K562 (cell line): ENCODE data around the gene NRCAM. TPM values are rescaled to one million over a fixed set of nuclear protein-coding genes. Genes with fewer than 3 reads are reported as not detected.

ENCODE experiments used
- ATAC-seq: fragments of 200-7000 bp; cut with Tn5 transposase; 3 replicates; pipeline ENCODE4 v1.9.1; 2020; ENCODE audit warnings: moderate library complexity
- BruUV-seq: library from RNA; stranded (reverse); fragments of 400-500 nt; replicated peaks from 2 replicates; lab custom pipeline; 2021; lab: Mats Ljungman, UMichigan
- CTCF ChIA-PET: fragments of 300-600 bp; formaldehyde crosslinking; extraction: SDS; loops from one replicate; lab custom pipeline; 2021; ENCODE audit warnings: low intra/inter-chr PET ratio; lab: Yijun Ruan, JAX
- POLR2A ChIA-PET: fragments of 300-600, 350-650 bp; sonication (Branson Sonifier 250); formaldehyde crosslinking; extraction: SDS; loops from one replicate; lab custom pipeline; 2021; ENCODE audit warnings: antibody characterized with exemption, inconsistent platforms; lab: Yijun Ruan, JAX
- DNase-seq, 4 experiments: peaks; one replicate each; pipeline versions ENCODE4 v3.0.0 to v3.0.0-alpha.2; 2011 to 2018; ENCODE audit warnings: low spot score in 3 of 4, mixed read lengths in 3 of 4; ENCODE audit errors: extremely low read depth in 1 of 4
- FAIRE-seq: peaks from 2 replicates; lab custom pipeline; 2011; peaks lifted over from hg19 to GRCh38; lab: Jason Lieb, UNC
- H2AFZ ChIP-seq: 2 replicates; pipeline ENCODE4 v1.6.0; 2011; ENCODE audit warnings: low read depth, low read length, control low read depth, inconsistent platforms
- H3K27ac ChIP-seq: fragments of 200-600 bp; 3 replicates; pipeline ENCODE4 v1.8.0; 2011; ENCODE audit warnings: low read depth, mild to moderate bottlenecking, control low read depth, inconsistent platforms, low read length, moderate library complexity, mixed read lengths; ENCODE audit errors: extremely low read depth
- H3K27me3 ChIP-seq, 2 experiments: fragments of 300-600 bp in 1 of 2; 2 replicates in 1 of 2; 3 replicates in 1 of 2; pipeline versions ENCODE4 v1.6.0 to v1.8.0; 2011; ENCODE audit warnings: inconsistent platforms in 2 of 2, low read length in 2 of 2, mild to moderate bottlenecking in 1 of 2, mixed read lengths in 1 of 2, moderate library complexity in 1 of 2; ENCODE audit not compliant: control insufficient read depth in 2 of 2, insufficient read depth in 2 of 2
- H3K36me3 ChIP-seq: fragments of 300-600 bp; 3 replicates; pipeline ENCODE4 v1.8.0; 2011; ENCODE audit warnings: mild to moderate bottlenecking, low read length, inconsistent platforms; ENCODE audit not compliant: control insufficient read depth, insufficient read depth
- H3K4me1 ChIP-seq, 2 experiments: fragments of 200-600 bp in 1 of 2; replicated peaks in 1 of 2; 2 replicates in 1 of 2; 3 replicates in 1 of 2; pipeline versions ENCODE4 v1.5.1 to v1.8.0; 2011; ENCODE audit warnings: inconsistent platforms in 2 of 2, low read length in 2 of 2, mild to moderate bottlenecking in 1 of 2, mixed read lengths in 1 of 2, moderate library complexity in 1 of 2; ENCODE audit not compliant: control insufficient read depth in 2 of 2, insufficient read depth in 2 of 2
- H3K4me2 ChIP-seq: 2 replicates; pipeline ENCODE4 v1.6.1; 2011; ENCODE audit warnings: low read length, control low read depth, inconsistent platforms, mixed read lengths; ENCODE audit not compliant: insufficient read depth
- H3K4me3 ChIP-seq: fragments of 200-600 bp; sonication (generic), shearing (Covaris generic); 2 replicates; pipeline ENCODE4 v1.5.1; 2016; ENCODE audit warnings: control low read depth, inconsistent platforms
- H3K79me2 ChIP-seq: fragments of 200-600 bp; 3 replicates; pipeline ENCODE4 v1.8.0; 2011; ENCODE audit warnings: low read length, inconsistent platforms; ENCODE audit not compliant: control insufficient read depth, insufficient read depth
- H3K9ac ChIP-seq, 2 experiments: 2 replicates each; pipeline versions ENCODE4 v1.6.0 to v1.6.1; 2011; ENCODE audit warnings: low read depth in 2 of 2, low read length in 2 of 2, control low read depth in 1 of 2, inconsistent platforms in 1 of 2, mild to moderate bottlenecking in 1 of 2, mixed read lengths in 1 of 2; ENCODE audit not compliant: insufficient read depth in 1 of 2
- H3K9me1 ChIP-seq: one replicate; pipeline ENCODE4 v1.6.0; 2011; ENCODE audit warnings: inconsistent platforms, mild to moderate bottlenecking, low read length, moderate library complexity; ENCODE audit not compliant: control insufficient read depth, insufficient read depth
- H3K9me3 ChIP-seq: replicated peaks from 2 replicates; pipeline ENCODE4 v1.5.1; 2011; ENCODE audit warnings: low read depth, low read length, inconsistent platforms; ENCODE audit not compliant: control insufficient read depth, insufficient read depth
- H4K20me1 ChIP-seq: replicated peaks from 2 replicates; pipeline ENCODE4 v1.6.1; 2011; ENCODE audit warnings: low read length, inconsistent platforms, mixed read lengths; ENCODE audit not compliant: control insufficient read depth, insufficient read depth
- HSF4 ChIP-seq: fragments of 250-450 bp; sonication (Bioruptor Pico); IDR thresholded peaks from 2 replicates; pipeline ENCODE4 v2.1.2; 2022; ENCODE audit warnings: mild to moderate bottlenecking, moderate library complexity, borderline replicate concordance
- MCM3 ChIP-seq: fragments of 450-650 bp; IDR thresholded peaks from 2 replicates; pipeline ENCODE4 v1.6.1; 2016
- MXI1 ChIP-seq: IDR thresholded peaks from 2 replicates; pipeline ENCODE4 v1.6.1; 2011; ENCODE audit warnings: low read depth, mild to moderate bottlenecking, improper control_type of control experiment, low read length
- POLR3A ChIP-seq: IDR thresholded peaks from 2 replicates; pipeline ENCODE4 v1.6.1; 2011; ENCODE audit warnings: borderline replicate concordance, mild to moderate bottlenecking, moderate library complexity; ENCODE audit not compliant: insufficient read length, insufficient read depth; ENCODE audit errors: extremely low read depth
- YY1 ChIP-seq, 3 experiments: IDR thresholded peaks; 2 replicates each; pipeline ENCODE4 v1.6.1; 2011; ENCODE audit warnings: low read length in 2 of 3, mild to moderate bottlenecking in 2 of 3, moderate library complexity in 2 of 3, borderline replicate concordance in 1 of 3, control low read depth in 1 of 3, low read depth in 1 of 3; ENCODE audit not compliant: insufficient read depth in 3 of 3, insufficient replicate concordance in 2 of 3, control insufficient read depth in 1 of 3, insufficient read length in 1 of 3; ENCODE audit errors: extremely low read depth in 1 of 3
- ZNF77 ChIP-seq: fragments of 250-450 bp; sonication (Bioruptor Pico); IDR thresholded peaks from 2 replicates; pipeline ENCODE4 v1.5.0; 2020
- WGBS: fragments of 100-300 bp; shearing (Covaris generic); methylation state at CpG from one replicate; pipeline ENCODE4 v1.1.6; 2016; ENCODE audit warnings: low coverage, mixed read lengths; ENCODE audit not compliant: insufficient coverage; ENCODE audit errors: missing lambda C conversion rate; 5-methylcytosine and 5-hydroxymethylcytosine counted together
- in situ Hi-C: fragments of 300-500 bp; cut with MboI; formaldehyde crosslinking; loops from 4 replicates; pipeline ENCODE4 v1.15.0; 2018; ENCODE audit warnings: inconsistent platforms, mixed read lengths
- intact Hi-C: fragments of 100-400 bp; cut with micrococcal nuclease; formaldehyde crosslinking; loops from 2 replicates; pipeline ENCODE4 v1.14.2; 2022
- polyA plus RNA-seq, 8 experiments: library from polyadenylated mRNA; depleted of rRNA in 4 of 8; stranded (reverse) in 5 of 8; unstranded in 3 of 8; fragments of >200 nt; fragmentation: Nextera tagmentation in 2 of 8; fragmentation: Illumina TruSeq in 1 of 8; extraction: Ambion mirVana in 2 of 8; extraction: Trizol in 1 of 8; gene quantifications; 2 replicates each; pipeline versions ENCODE4 v1.2.1 to v1.2.3, GENCODE V29; 2011 to 2014; ENCODE audit warnings: inconsistent platforms in 1 of 8, missing spikeins in 1 of 8
- total RNA-seq, 7 experiments: library from RNA; depleted of rRNA in 6 of 7; stranded (reverse); fragments of >200 nt in 6 of 7; fragmentation: Illumina TruSeq in 2 of 7; extraction: Trizol in 2 of 7; gene quantifications; 2 replicates each; pipeline versions ENCODE4 v1.2.1 to v1.2.3, GENCODE V29; 2011 to 2021; ENCODE audit warnings: low replicate concordance in 1 of 7
- TF ChIP-seq, protein P1 (sequence below): sonication (generic); formaldehyde crosslinking; IDR thresholded peaks from 2 replicates; pipeline ENCODE4 v1.8.0; 2022; ENCODE audit warnings: mild to moderate bottlenecking, missing genetic modification reagents

The NRCAM gene
- total and polyA plus RNA-seq, 9 of the 15 experiments (the other 6 are each of a cell fraction or from before 2014, with no cell fraction given) = 0.03 to 0.54 (median 0.12) TPM; not detected in 1

DNA sequence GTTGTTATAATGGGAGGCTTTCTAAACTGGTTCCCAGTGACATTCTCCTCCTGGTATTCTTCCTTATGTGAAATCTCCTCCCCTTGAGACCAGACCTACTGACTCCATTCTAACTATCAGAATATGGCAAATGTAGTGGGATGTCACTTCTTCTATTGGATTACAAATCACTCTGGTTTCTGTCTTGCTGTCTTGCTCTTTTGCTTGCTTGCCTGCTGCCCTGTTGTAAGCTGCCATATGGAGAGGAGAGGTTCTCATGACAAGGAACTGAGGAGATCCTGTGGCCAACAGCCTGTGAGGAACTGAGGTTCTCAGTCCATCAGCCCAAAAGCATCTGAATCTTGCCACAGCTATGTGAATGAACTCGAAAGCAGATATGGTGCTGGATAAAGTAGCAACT is 4.7 kb upstream of the NRCAM start:
- no peak overlapping the region for H3K27ac ChIP-seq
- H4K20me1 ChIP-seq = no peaks in the 10 kb centered on the region
- H3K27me3 ChIP-seq = peaks cover 31 to 33% of the 10 kb centered on the region in 2 experiments
- TF ChIP-seq, protein P1, sequence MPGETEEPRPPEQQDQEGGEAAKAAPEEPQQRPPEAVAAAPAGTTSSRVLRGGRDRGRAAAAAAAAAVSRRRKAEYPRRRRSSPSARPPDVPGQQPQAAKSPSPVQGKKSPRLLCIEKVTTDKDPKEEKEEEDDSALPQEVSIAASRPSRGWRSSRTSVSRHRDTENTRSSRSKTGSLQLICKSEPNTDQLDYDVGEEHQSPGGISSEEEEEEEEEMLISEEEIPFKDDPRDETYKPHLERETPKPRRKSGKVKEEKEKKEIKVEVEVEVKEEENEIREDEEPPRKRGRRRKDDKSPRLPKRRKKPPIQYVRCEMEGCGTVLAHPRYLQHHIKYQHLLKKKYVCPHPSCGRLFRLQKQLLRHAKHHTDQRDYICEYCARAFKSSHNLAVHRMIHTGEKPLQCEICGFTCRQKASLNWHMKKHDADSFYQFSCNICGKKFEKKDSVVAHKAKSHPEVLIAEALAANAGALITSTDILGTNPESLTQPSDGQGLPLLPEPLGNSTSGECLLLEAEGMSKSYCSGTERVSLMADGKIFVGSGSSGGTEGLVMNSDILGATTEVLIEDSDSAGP (CRISPR knock-in tag) = no peak
- no peak for TF ChIP-seq YY1 (IDR thresholded peaks at IDR 0.05; ENCODE audit: borderline replicate concordance in 1 of 3, control insufficient read depth in 1 of 3, extremely low read depth in 1 of 3, insufficient read depth in 3 of 3, insufficient read length in 1 of 3, insufficient replicate concordance in 2 of 3, low read depth in 1 of 3, low read length in 2 of 3)
- no peak for TF ChIP-seq MXI1
- TF ChIP-seq MCM3 = peak; percentile 60; the same call in 1 of the 2 replicates
- TF ChIP-seq POLR3A = no peak
- no peak for TF ChIP-seq HSF4 (CRISPR knock-in tag)
- TF ChIP-seq ZNF77 (CRISPR knock-in tag) = no peak
- ChIA-PET POLR2A (interaction anchor here (0.6 to 1.5 kb wide), 2 partner anchors 20 to 320 kb away, joined by 3 to 4 read pairs; no protein-coding TSS in a partner anchor), CTCF (interaction anchor here (0.7 to 0.9 kb wide), 2 partner anchors 222 to 349 kb away, joined by 3 read pairs; no protein-coding TSS in a partner anchor)
- in situ Hi-C loops (no loop called here), intact Hi-C loops (loop anchor here (1.0 to 2.0 kb wide), 2 partner anchors 36 to 280 kb away; no protein-coding TSS in a partner anchor)
- H3K9ac ChIP-seq = no peak overlapping the region
- H3K36me3 ChIP-seq = no peaks in the 10 kb centered on the region
- no peak overlapping the region for H2AFZ ChIP-seq
- WGBS = 0% methylated on average over 1 of the region's 1 CpG
- no peaks in the 10 kb centered on the region for H3K79me2 ChIP-seq
- BruUV-seq = no TSS peak
- FAIRE-seq (no peak), ATAC-seq (no peak), DNase-seq (no peak)
- H3K9me1 ChIP-seq = no peaks in the 10 kb centered on the region
- H3K9me3 ChIP-seq = no peaks in the 10 kb centered on the region
- H3K4me3 ChIP-seq = no peak overlapping the region
- peaks cover 0 to 6% of the 10 kb centered on the region in 2 experiments; a peak in 2 of 5 replicates for H3K4me1 ChIP-seq
- H3K4me2 ChIP-seq = no peak overlapping the region
